Suppressor macrophage treated with lipopolysaccharide for 1 hour (primary cell): ENCODE results near the gene CSH2.
"Not testable (repeated sequence)": the region's sequence is repeated elsewhere in the genome, so short reads cannot be mapped to it uniquely, and the experiment has no call there.

Experiments used
- DNase-seq, 3 donors: peaks; one replicate each; pipeline ENCODE4 v3.0.0-alpha.2; 2020 to 2022

The CSH2 gene

GRCh38 chr17:63894821-63895220 is 21.3 kb upstream of the CSH2 start:
- DNase-seq, result not testable (repeated sequence)

- not testable (repeated sequence) for DNase-seq
Measured at GRCh38 chr17:63894021-63894420, 20.5 kb upstream of the CSH2 start.

GRCh38 chr17:63892316-63893037 is 19.0 kb upstream of the CSH2 start:
- DNase-seq, result not testable (repeated sequence)

GRCh38 chr17:63889026-63889848 is 15.8 kb upstream of the CSH2 start:
- DNase-seq, result peak; percentile 42 to 54 (median 49)

- not testable (repeated sequence) for DNase-seq
Measured at GRCh38 chr17:63885119-63885518, 11.6 kb upstream of the CSH2 start.

GRCh38 chr17:63882626-63883126 is 9.2 kb upstream of the CSH2 start:
- DNase-seq, result not testable (repeated sequence)

GRCh38 chr17:63881935-63882601 is 8.6 kb upstream of the CSH2 start, which contains the start of gene GH2:
TSS of gene GH2 (minus strand) at chr17:63881944. CDS start at chr17:63881801, 143 bp downstream.
- DNase-seq, result peak; percentile 62 to 71 (median 69)

- DNase-seq, result not testable (repeated sequence)
Measured at GRCh38 chr17:63881337-63881736, 7.9 kb upstream of the CSH2 start.

GRCh38 chr17:63880706-63881105 is 7.2 kb upstream of the CSH2 start:
- no peak for DNase-seq

GRCh38 chr17:63878413-63878812 is 4.9 kb upstream of the CSH2 start:
- DNase-seq, result not testable (repeated sequence)

GRCh38 chr17:63874693-63875092 is 1.2 kb upstream of the CSH2 start:
- DNase-seq, result not testable (repeated sequence)

GRCh38 chr17:63874061-63874626 is 667 bp upstream of the CSH2 start:
- not testable (repeated sequence) for DNase-seq

GRCh38 chr17:63871646-63872365 is 1.7 kb downstream of the CSH2 start:
- not testable (repeated sequence) for DNase-seq

GRCh38 chr17:63870292-63870665 is 3.2 kb downstream of the CSH2 start:
- DNase-seq, result not testable (repeated sequence)

- DNase-seq, result not testable (repeated sequence)
Measured at GRCh38 chr17:63869491-63870291, 3.8 kb downstream of the CSH2 start.

GRCh38 chr17:63866625-63867024 is 6.9 kb downstream of the CSH2 start:
- DNase-seq, result not testable (repeated sequence)

GRCh38 chr17:63859257-63859656 is 14.2 kb downstream of the CSH2 start:
- DNase-seq, result no peak

GRCh38 chr17:63856425-63856824 is 17.1 kb downstream of the CSH2 start:
- not testable (repeated sequence) for DNase-seq

- no peak for DNase-seq
Measured at GRCh38 chr17:63855185-63855584, 18.3 kb downstream of the CSH2 start.

- no peak for DNase-seq
Measured at GRCh38 chr17:63854709-63855108, 18.8 kb downstream of the CSH2 start.

- DNase-seq, result no peak
Measured at GRCh38 chr17:63853260-63853659, 20.2 kb downstream of the CSH2 start.
